GM18867 (cell line): ENCODE measurements around the gene MAP2K3.
"Not testable (repeated sequence)": the region's sequence is repeated elsewhere in the genome, so short reads cannot be mapped to it uniquely, and the experiment has no call there.

ENCODE experiments used
- ATAC-seq: cut with Tn5 transposase; IDR thresholded peaks from one replicate; pipeline ENCODE4 v1.9.1; 2021; ENCODE audit warnings: mild to moderate bottlenecking, moderate library complexity; ENCODE audit not compliant: unreplicated experiment

MAP2K3 gene

DNA sequence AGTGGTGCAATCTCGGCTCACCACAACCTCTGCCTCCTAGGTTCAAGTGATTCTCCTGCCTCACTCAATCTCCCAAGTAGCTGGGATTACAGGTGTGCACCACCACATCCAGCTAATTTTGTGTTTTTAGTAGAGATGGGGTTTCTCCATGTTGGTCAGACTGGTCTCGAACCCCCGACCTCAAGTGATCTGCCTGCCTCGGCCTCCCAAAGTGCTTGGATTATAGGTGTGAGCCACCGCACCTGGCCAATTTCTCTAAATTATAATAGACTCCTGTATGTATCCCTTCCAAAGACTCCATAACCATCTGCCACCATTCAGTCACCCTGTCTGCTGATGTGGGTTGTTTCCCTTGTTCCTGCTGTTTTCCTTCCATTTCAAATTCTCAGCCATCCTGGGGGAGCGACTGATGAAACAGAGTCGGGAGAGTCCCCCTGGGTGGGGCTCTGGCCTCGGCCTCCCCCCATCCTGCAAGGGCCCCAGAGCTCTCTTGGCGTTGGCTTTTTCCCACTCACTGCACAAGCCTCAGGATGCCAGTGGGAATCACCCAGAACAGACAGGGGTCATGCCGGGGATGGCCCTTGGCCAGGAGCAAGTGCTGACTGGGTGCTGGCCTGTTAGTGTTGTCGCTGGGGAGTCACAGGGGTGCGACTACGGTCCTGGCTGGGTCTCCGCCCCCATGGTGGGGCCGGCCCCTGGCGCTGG, 25.7 kb downstream of the MAP2K3 start:
- not testable (repeated sequence) for ATAC-seq

DNA sequence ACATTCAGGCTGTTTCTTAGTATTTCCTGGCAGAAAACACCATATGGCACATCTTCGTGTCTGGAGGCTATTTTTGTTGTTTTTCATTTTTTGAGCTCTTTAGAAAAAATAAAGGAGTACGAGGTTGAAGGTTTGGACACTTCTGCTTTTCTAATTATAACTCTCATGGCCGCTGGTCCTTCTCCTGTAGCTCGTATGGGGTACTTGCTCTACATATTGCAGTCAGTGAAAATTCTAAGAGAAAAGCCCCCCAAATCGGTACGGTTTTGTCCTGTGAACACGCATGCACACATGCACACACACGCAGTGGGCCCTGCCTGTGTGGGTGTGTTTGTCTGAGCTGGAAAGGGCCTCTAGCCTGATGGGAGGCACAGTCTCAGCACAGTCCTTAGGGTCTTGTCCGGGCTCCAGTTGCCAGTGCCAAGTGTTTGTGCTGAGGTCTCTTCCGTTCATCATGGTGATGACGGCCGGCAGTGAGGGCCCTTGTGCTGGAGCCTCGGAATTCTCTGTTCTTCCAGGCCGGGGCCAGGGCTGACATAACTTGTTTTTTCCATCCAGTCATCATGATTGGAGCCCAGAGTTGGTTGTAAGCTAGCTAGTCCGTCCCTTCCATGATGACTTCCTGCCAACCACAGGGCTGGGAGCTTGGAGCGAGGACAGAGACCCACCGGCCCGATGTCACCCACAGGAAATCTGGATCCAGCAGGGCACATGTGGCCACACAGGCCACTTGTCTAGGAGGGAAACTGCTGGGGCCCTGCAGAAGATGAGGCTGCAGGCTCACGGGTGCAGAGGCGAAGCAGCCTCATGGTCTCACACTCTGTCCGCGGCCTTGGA, 26.5 kb downstream of the MAP2K3 start:
- ATAC-seq, result not testable (repeated sequence)

DNA sequence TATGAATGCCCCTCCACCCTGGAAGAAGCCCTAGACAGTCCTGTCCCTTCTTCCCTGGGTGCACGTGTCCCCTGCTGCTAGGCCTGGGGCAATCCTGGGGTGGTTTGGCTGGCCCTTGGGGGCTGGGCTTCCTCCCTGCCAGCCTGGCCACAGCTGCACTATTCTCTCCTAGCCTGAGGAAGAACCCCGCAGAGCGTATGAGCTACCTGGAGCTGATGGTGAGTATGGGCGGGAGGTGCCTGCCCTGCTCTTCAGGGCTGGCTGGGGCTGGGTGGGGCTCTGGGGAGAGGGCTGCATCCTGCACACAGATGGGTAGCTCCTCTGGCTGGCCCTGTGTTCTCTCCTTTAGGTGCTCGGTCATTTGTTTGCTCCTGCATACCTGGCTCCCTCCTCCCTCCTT, 28.8 kb downstream of the MAP2K3 start:
- no peak for ATAC-seq

DNA sequence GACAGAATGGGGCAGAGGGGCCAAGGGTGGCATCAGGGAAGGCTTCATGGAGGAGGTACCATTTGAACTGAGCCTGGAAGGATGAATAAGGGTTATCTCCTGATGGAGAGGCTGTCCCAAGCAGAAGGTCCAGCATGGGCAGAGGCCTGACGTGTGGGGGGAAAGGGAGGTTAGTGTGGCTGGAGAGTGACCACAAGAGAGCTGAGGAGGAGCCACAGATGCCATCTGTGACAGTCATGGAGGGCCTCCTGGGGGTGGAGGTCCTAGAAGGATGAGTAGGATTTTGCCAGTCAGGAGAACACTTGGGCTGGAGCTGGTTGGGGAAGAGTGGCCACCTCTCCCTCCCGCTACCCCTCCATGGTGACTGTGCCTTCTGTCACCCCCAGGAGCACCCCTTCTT, 29.2 kb downstream of the MAP2K3 start:
- not testable (repeated sequence) for ATAC-seq

DNA sequence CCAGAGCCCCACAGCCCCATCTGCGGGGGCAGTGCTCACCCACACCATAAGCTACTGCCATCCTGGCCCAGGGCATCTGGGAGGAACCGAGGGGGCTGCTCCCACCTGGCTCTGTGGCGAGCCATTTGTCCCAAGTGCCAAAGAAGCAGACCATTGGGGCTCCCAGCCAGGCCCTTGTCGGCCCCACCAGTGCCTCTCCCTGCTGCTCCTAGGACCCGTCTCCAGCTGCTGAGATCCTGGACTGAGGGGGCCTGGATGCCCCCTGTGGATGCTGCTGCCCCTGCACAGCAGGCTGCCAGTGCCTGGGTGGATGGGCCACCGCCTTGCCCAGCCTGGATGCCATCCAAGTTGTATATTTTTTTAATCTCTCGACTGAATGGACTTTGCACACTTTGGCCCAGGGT, 29.8 kb downstream of the MAP2K3 start:
- not testable (repeated sequence) for ATAC-seq

DNA sequence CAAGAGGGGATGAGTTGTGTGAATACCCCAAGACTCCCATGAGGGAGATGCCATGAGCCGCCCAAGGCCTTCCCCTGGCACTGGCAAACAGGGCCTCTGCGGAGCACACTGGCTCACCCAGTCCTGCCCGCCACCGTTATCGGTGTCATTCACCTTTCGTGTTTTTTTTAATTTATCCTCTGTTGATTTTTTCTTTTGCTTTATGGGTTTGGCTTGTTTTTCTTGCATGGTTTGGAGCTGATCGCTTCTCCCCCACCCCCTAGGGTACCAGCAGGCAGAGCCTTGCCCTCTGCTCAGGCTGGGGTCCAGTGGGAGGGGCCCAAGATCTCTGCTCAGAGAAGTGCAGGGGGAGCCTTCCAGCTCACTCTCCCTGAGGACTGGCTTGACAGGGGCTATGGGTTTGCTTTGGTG, 30.2 kb downstream of the MAP2K3 start:
- ATAC-seq, result not testable (repeated sequence)

DNA sequence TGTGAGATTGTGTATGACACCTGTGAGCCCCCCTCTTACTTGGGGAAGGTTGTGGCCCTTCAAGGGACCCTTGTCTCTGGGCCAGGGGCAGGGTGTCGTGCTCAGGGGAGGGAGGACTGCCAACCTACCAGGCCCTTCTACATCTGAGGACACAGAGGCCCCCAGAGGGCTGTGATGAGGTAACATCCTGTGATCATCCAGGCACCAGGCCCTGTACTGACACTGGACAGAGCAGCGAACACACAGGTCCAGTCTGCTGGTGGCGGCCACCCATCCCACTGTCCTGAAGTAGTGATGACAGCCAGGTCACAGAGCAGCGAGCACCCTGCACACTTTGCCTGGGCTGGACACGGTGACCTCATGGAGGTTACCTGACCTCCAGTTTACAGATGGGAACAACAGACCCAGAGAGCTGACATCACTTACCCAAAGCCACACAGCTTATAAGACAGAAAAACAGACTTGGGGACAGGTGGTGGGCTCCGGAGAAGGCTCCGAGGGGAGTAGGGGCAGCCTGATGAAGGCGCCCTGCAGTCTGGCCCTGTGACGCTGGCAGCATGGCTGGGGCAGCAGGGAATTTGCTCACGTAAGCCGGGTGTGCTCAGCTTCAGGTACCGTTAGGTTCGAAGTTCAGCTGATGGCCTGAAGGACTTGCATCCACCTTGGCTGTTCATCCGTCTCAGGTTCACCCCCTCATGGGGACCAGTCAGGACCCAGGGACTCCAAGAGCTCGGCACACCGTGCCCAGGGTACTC, 30.9 kb downstream of the MAP2K3 start:
- ATAC-seq, result not testable (repeated sequence)

DNA sequence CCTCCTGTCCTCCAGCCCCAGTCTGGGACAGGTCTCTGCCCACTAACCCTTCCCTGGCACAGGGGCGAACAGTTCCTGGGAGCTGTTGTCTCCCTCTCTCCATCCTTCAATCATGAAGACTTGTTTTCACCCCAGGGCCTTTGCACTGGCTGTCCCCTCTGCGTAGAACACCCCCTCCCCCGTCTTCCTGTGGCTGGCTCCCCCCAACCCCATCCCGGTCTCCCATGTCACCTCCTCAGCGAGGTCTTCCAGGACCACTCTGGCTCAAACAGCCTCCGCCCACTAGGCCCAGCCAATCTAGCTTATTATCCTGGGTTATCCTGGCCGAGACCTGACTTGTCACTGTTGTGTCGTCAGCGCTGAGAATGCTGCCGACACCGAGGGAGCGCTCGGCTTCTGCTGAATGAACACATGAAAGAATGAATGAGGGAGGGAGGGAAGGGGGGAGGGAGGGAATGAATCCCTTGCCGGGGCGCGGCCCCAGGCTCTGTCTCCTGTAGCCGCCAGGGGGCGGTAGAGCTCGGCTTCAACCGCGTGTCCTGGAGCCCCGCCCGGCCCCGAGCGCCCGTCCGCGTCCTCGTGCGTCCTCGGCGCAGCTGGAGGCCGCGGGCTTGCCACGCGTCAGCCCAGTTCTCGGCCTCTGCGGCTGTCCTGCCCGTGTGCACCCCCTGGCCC, 31.8 kb downstream of the MAP2K3 start:
- ATAC-seq, result peak; percentile 55

DNA sequence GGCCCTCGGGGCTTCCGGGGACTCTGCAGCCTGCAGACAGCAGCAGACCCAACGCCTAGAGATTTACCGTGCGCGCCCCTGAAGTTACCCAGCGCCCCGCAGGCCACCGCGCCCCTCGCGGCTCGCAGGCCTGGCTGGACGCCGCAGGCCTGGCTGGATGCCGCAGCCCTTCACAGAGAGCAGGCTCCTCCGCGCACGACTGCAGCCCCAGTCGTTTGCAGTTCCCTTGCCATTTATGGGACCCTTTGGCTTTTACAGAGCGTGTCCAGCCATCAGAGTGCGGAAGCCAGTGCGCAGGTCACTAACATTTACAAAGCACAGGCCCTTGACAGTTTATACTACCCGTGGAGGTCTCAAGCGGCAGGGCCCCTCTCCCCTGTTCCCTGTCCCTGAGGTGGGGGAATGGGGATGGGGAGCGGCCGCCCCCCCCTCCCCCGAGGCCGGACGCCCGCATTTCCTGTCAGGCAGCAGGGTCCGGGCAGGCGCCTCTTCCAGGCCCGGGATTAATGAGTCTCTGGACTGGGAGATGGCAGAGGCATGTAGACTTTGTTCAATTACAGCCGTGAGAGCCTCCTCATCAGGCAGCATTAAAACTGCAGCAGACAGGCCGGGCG, 32.5 kb downstream of the MAP2K3 start:
- peak; percentile 11 for ATAC-seq

DNA sequence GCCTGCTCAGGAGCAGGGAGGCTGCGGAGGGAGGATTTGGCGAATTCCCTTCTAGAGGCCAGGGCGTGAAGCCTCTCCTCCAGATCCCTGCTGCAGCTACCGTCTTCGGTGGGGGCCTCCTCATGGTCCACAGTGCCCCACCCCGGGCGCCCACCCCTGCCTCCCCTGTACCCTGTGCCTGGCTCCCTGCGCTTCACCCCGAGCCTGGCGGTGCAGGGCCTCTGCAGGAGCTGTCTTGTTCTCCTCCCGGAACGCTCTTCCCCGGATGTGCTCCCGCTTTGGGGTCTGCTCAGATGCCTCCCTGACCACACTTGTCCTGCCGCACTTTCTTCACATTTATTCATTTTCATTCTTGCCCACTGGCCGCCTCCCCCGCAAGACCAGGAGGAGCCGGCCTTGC, 33.3 kb downstream of the MAP2K3 start:
- not testable (repeated sequence) for ATAC-seq

DNA sequence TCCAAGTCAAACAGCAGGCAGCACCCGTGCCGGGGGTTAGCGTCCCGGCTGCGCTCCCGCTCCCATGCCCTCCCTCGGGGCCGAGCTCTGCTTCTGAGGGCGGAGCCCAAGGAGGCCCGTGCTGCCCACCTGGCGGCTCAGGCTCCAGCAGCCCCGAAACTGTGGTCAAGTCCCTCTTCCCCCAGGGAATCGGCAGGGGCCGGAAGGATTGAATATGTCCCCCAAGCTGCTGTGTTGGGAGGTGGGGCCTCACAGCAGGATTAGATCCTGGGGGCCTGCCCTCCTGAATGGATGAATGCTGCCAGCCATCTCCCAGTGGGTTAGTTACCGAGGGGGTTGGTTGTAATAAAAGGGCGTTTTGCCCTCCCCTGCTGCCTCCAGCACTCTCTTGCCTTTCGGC, 33.9 kb downstream of the MAP2K3 start:
- ATAC-seq, result no peak

DNA sequence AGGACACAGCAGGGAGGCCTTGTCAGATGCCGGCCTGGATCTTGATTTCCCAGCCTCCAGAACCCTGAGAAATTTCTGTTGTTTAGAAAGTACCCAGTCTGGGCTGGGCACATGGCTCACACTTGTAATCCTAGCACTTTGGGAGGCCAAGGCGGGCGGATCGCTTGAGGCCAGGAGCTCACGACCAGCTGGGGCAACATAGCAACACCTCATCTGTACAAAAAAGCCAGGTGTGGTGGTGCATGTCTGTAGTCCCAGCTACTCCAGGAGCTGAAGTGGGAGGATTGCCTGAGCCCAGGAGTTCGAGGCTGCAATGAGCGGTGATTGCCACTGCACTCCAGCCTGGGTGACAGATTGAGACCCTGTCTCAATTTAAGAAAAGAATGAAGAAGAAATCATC, 34.3 kb downstream of the MAP2K3 start:
- ATAC-seq, result not testable (repeated sequence)

DNA sequence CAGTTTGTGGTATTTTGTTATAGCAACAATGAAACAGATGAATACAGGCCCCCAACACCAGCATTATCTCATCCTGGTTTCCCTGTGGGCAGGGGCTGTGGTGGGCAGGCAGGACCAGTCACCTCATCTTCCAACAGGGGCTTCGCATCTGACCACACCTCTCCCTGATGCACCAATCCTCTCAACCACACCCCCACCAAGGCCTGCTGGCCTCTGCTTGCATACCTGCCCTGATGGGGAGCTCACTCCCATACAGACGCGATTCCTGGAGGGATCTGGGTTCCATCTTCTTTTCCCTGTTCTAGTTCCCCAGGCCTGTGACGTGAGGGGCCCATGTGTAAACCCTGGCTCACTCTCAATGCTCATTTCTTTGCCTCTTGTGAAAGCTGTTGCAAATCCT, 34.7 kb downstream of the MAP2K3 start:
- not testable (repeated sequence) for ATAC-seq

DNA sequence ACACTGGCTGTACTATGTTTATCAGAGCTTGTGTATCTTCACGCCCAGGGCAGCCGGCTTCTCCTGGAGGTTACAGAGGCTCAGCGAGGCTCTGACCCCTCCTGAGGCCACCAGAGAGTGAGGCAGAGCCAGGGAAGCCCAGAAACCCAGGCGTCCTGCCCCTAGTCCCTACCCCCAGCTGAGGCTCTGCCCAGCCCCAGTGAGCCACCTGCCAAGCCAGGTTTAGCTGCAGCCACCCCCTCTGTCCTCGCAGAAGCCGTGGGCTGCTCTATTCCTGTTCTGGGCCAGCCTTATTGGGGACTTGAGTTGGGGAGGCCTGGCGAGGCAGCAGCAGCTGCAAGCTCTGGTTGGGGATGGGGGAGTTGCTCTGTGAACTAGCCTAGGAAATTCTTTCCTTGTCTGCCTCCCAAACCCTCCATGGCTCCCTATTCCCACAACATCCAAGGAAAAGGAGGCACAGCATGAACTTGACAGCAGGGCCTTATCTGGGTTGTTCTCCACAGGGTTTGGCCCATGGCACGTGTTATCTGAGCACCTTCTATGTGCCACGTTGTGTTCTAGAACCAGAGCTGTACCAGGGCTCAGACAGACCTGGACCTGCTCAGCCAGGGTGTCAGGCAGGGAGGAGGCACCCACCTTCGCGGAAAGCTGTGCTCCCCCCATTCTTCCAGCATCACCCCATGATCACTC, 35.3 kb downstream of the MAP2K3 start:
- ATAC-seq, result not testable (repeated sequence)

DNA sequence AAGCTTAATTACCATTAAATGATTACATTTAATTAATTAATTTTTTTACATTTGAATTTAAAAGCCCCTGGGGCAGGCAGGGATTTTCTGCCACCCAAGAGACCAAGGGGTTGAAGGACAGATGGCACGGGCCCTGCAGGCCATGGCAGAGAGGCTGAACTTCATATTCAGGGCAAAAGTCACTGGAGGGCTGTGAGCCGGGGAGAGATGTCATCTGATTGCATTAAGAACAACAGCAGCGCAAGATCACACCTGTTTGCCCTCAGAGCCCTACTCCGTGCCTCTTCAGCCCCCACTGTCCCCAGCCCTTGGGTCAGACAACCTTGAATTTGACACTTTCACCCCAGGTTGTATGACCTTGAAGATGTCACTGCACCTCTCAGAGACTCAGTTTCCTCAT, 35.9 kb downstream of the MAP2K3 start:
- not testable (repeated sequence) for ATAC-seq

DNA sequence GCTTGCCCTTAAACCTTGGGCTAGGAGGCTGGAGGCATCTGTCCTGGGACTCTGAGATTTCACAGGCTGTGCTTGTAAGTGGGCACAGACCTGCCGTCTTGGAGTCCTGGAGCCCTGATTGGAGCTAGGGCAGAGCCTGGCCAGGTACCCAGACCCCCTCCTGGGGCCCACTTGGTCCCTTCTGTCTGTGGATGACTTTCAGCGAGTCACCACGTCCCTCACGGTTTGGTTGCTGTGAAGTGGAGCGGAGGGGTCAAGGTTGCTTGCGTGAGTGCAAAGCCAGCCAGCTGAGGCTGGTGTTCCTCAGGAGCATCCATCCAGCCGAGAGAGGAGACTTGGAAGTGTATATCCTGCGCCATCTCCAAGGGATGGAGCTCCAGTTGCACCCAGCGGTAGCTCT, 36.5 kb downstream of the MAP2K3 start:
- ATAC-seq, result not testable (repeated sequence)

DNA sequence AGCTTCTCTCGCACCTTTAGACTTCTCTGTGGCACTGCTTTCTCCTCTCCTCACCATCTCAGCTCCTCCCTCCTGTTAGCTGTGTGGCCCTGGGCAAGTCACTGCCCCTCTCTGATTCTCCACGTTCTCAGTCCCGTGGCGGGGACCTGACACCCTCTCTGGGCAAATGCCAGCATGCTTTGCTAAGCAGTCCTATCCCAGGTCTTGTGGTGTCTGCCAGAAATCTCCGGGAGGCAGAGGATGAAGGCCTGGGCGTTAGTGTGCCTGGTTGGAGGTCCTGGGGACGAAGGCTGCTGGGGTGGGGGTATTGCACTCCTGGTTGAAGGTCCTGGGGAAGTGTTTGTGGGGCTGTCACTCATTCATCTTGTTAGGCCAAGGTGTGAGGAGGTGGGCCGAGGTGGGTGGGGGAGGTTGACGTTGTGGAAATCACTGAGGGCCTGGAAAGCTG, 37.3 kb downstream of the MAP2K3 start:
- not testable (repeated sequence) for ATAC-seq

DNA sequence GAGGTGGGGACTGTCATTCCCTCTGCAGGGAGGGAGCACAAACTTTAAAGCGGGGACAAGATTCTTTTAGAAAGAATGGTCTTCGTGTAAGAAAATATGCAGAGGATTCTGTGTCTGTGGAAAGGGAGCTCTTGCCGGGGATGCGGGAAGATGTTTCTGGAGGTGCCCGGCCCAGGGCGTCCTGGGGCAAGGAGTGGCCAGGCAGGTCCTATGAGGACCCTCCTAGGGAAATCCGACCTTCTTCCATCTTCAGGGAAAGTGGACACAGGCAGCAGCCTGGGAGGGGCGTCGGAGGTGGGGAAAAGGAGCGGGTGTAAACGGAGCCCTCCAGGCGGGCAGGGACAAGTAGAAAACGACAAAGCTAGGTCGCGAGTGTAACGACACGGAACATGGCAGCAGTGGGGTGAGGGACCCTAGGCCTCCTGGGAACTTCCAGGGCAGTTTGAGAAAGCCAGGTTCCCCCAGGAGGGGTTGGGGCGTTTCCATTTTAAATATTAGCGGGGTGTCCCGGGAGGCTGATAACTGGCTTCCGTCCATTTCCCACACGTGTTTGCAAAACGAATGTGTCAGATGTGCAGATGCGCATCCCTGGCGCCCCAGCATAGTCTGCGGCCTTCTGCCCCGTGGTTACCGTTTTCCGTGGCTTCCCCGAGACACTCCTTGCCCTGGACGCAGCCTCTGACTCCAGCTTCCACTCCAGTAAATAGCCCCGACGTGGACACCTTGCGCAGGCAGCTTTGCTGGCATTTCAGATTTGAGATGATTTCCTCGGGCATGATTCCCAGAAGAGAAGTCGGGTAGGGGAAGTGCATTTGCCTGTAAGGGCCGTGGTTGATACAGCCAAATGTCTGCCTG, 39.0 kb downstream of the MAP2K3 start:
- not testable (repeated sequence) for ATAC-seq

DNA sequence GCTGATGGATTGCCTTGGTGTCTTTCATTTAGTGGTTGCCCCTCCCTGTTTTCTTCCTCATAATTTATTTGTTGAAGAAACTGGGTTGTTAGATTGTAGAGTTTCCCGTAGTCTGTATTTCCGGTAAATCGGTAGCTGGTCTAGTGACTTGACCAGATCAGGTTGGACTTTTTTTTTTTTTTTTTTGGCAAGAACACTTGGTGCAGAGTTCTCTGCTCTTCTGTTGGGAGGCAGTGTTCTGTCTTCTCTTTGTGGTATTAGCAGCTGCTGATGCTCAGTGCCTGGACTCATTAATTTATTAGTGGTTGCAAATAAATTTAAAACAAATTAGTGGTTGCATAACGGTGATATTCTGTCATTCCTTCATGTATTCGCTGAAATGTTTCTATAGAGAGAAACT, 40.2 kb downstream of the MAP2K3 start:
- not testable (repeated sequence) for ATAC-seq
